Endothelial cell (in vitro differentiated cells): ENCODE measurements around the gene SPOPL. TPM values are rescaled to one million over a fixed set of nuclear protein-coding genes. Genes with fewer than 3 reads are reported as not detected.

Experiments
- DNase-seq: peaks from one replicate; pipeline ENCODE4 v3.0.0; 2021; ENCODE audit warnings: low spot score
- H3K27ac Mint-ChIP-seq: one replicate; pipeline ENCODE4 v1.8.0; 2021; ENCODE audit warnings: mixed read lengths, inconsistent platforms; ENCODE audit not compliant: unreplicated experiment
- H3K27me3 Mint-ChIP-seq: one replicate; pipeline ENCODE4 v1.8.0; 2021; ENCODE audit warnings: mild to moderate bottlenecking, moderate library complexity, mixed read lengths, inconsistent platforms; ENCODE audit not compliant: unreplicated experiment
- H3K36me3 Mint-ChIP-seq: one replicate; pipeline ENCODE4 v1.8.0; 2021; ENCODE audit warnings: mild to moderate bottlenecking, low read depth, mixed read lengths, inconsistent platforms; ENCODE audit not compliant: unreplicated experiment
- H3K4me1 Mint-ChIP-seq: one replicate; pipeline ENCODE4 v1.8.0; 2021; ENCODE audit warnings: mild to moderate bottlenecking, mixed read lengths, inconsistent platforms; ENCODE audit not compliant: unreplicated experiment
- H3K4me3 Mint-ChIP-seq: one replicate; pipeline ENCODE4 v1.8.0; 2021; ENCODE audit warnings: mild to moderate bottlenecking, mixed read lengths, inconsistent platforms; ENCODE audit not compliant: unreplicated experiment
- H3K9me3 Mint-ChIP-seq: one replicate; pipeline ENCODE4 v1.8.0; 2021; ENCODE audit warnings: mixed read lengths, inconsistent platforms; ENCODE audit not compliant: unreplicated experiment
- CTCF ChIP-seq: fragments of 200-600 bp; sonication (generic); IDR thresholded peaks from one replicate; pipeline ENCODE4 v1.5.0; 2021; ENCODE audit warnings: antibody characterized with exemption; ENCODE audit not compliant: unreplicated experiment
- total RNA-seq: library from RNA; stranded (reverse); fragmentation: NEBNext Ultra II Directional; extraction: Animal tissue kit (Norgen Biotek cat#: 25700); gene quantifications from one replicate; pipeline ENCODE4 v1.2.1, GENCODE V29; 2021; ENCODE audit not compliant: unreplicated experiment

Gene SPOPL
- total RNA-seq, 1 donor from 2014 or later, result 27.8 TPM

- TF ChIP-seq CTCF, result no peak
Measured at GRCh38 chr2:138504092-138504491, 2.5 kb downstream of the SPOPL start.

GRCh38 chr2:138504546-138505235 is 3.1 kb downstream of the SPOPL start:
- H3K27ac Mint-ChIP-seq, result no peak overlapping the region

More at GRCh38 chr2:138504092-138504491, 2.5 kb downstream of the SPOPL start:
- Mint-ChIP-seq H3K36me3 (peaks cover 8% of the 10 kb centered on the region), H3K27ac (no peak overlapping the region), H3K9me3 (no peaks in the 10 kb centered on the region), H3K4me3 (peak overlapping the region; percentile 100), H3K4me1 (peaks cover 36% of the 10 kb centered on the region), H3K27me3 (peaks cover 7% of the 10 kb centered on the region)
- no peak for DNase-seq

GRCh38 chr2:138507267-138507666 is 5.7 kb downstream of the SPOPL start:
- Mint-ChIP-seq H3K27me3 (peaks cover 3% of the 10 kb centered on the region), H3K27ac (no peak overlapping the region)
- DNase-seq, result no peak

More at GRCh38 chr2:138504546-138505235, 3.1 kb downstream of the SPOPL start:
- Mint-ChIP-seq H3K4me3 (peak overlapping the region; percentile 65), H3K36me3 (peaks cover 8% of the 10 kb centered on the region), H3K9me3 (no peaks in the 10 kb centered on the region), H3K27me3 (peaks cover 7% of the 10 kb centered on the region), H3K4me1 (peaks cover 39% of the 10 kb centered on the region)
- DNase-seq, result no peak
- TF ChIP-seq CTCF, result no peak

GRCh38 chr2:138510319-138510718 is 8.7 kb downstream of the SPOPL start:
- H3K36me3 Mint-ChIP-seq, result no peaks in the 10 kb centered on the region
- no peak for DNase-seq
- no peak for TF ChIP-seq CTCF
- no peaks in the 10 kb centered on the region for H3K9me3 Mint-ChIP-seq
- peaks cover 41% of the 10 kb centered on the region for H3K4me1 Mint-ChIP-seq
- no peak overlapping the region for H3K27ac Mint-ChIP-seq
- H3K4me3 Mint-ChIP-seq, result no peak overlapping the region
- peaks cover 2% of the 10 kb centered on the region for H3K27me3 Mint-ChIP-seq

More at GRCh38 chr2:138507267-138507666, 5.7 kb downstream of the SPOPL start:
- Mint-ChIP-seq H3K36me3 (peaks cover 7% of the 10 kb centered on the region), H3K4me3 (no peak overlapping the region), H3K4me1 (peaks cover 39% of the 10 kb centered on the region), H3K9me3 (no peaks in the 10 kb centered on the region)
- no peak for TF ChIP-seq CTCF

GRCh38 chr2:138512672-138513071 is 11.1 kb downstream of the SPOPL start:
- DNase-seq, result no peak
- Mint-ChIP-seq H3K9me3 (no peaks in the 10 kb centered on the region), H3K4me1 (peaks cover 47% of the 10 kb centered on the region), H3K27me3 (peaks cover 2% of the 10 kb centered on the region), H3K27ac (no peak overlapping the region), H3K4me3 (no peak overlapping the region), H3K36me3 (no peaks in the 10 kb centered on the region)
- TF ChIP-seq CTCF, result no peak
